ENCODE results near the gene CCNQ.

DNA sequence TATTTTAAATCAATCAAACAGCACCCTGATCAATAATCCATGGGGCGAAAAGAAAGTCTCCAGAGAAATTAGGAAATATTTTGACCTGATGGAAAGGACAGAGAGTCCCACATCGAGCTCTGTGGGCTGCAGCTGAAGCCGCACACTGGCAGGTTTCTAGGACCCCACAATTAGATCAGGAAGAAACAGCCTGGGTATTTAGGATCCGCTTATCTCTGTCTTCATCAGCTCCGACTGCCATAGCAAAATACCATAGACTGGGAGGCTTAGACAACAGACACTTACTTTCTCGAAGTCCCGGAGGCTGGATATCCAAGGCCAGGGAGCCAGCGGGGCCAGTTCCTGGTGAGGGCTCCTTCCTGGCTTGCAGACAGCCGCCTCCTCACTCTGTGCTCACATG is 36.4 kb downstream of the CCNQ start:
- TF ChIP-seq, protein P1, sequence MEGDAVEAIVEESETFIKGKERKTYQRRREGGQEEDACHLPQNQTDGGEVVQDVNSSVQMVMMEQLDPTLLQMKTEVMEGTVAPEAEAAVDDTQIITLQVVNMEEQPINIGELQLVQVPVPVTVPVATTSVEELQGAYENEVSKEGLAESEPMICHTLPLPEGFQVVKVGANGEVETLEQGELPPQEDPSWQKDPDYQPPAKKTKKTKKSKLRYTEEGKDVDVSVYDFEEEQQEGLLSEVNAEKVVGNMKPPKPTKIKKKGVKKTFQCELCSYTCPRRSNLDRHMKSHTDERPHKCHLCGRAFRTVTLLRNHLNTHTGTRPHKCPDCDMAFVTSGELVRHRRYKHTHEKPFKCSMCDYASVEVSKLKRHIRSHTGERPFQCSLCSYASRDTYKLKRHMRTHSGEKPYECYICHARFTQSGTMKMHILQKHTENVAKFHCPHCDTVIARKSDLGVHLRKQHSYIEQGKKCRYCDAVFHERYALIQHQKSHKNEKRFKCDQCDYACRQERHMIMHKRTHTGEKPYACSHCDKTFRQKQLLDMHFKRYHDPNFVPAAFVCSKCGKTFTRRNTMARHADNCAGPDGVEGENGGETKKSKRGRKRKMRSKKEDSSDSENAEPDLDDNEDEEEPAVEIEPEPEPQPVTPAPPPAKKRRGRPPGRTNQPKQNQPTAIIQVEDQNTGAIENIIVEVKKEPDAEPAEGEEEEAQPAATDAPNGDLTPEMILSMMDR (IDR thresholded peaks at IDR 0.05; ENCODE audit: insufficient read depth, low read length), result no peak
- no peak for TF ChIP-seq POLR2AphosphoS5 (IDR thresholded peaks at IDR 0.05; ENCODE audit: low read depth)
